Stimulated activated CD8-positive, alpha-beta memory T cell treated with anti-CD3 and anti-CD28 coated beads, Interleukin-2, amount 100 ng/mL, for 48 hours (primary cell): ENCODE data around the gene MMD.

Experiments used
- DNase-seq, 2 donors: peaks; one replicate each; pipeline ENCODE4 v3.0.0-alpha.2; 2020; ENCODE audit warnings: low read depth in 2 of 2

The MMD gene

GRCh38 chr17:55351226-55351625 lies 70.4 kb downstream of the MMD start:
- DNase-seq: no peak

GRCh38 chr17:55350825-55351205 lies 70.8 kb downstream of the MMD start:
- no peak for DNase-seq

- peak in 1 of 2 donors; percentile 9 for DNase-seq
Observed at GRCh38 chr17:55348749-55349354, 72.8 kb downstream of the MMD start.

- DNase-seq: no peak
Observed at GRCh38 chr17:55347341-55347740, 74.3 kb downstream of the MMD start.

- DNase-seq: no peak
Observed at GRCh38 chr17:55346658-55347057, 75.0 kb downstream of the MMD start.

- DNase-seq: no peak
Observed at GRCh38 chr17:55345132-55345531, 76.5 kb downstream of the MMD start.

GRCh38 chr17:55344514-55344997 lies 77.1 kb downstream of the MMD start:
- DNase-seq: no peak

- no peak for DNase-seq
Observed at GRCh38 chr17:55343900-55344513, 77.6 kb downstream of the MMD start.

GRCh38 chr17:55342800-55343585 lies 78.6 kb downstream of the MMD start:
- DNase-seq: no peak
